DND-41 (cell line): ENCODE results near the gene ARRDC2.

Source experiments
- EZH2 ChIP-seq: IDR thresholded peaks from 3 replicates; pipeline ENCODE4 v1.6.1; 2012; ENCODE audit warnings: borderline replicate concordance, low read depth, mild to moderate bottlenecking, moderate library complexity, low read length, inconsistent platforms; ENCODE audit not compliant: severe bottlenecking
- TF ChIP-seq, protein P1 (sequence below): IDR thresholded peaks from 2 replicates; pipeline ENCODE4 v1.5.1; 2012; ENCODE audit warnings: borderline replicate concordance, low read length, moderate library complexity, mild to moderate bottlenecking; ENCODE audit not compliant: poor library complexity, severe bottlenecking; ENCODE audit errors: extremely low read depth

GRCh38 chr19:17988161-17988560, 19.8 kb upstream of the ARRDC2 start:
- TF ChIP-seq, protein P1, sequence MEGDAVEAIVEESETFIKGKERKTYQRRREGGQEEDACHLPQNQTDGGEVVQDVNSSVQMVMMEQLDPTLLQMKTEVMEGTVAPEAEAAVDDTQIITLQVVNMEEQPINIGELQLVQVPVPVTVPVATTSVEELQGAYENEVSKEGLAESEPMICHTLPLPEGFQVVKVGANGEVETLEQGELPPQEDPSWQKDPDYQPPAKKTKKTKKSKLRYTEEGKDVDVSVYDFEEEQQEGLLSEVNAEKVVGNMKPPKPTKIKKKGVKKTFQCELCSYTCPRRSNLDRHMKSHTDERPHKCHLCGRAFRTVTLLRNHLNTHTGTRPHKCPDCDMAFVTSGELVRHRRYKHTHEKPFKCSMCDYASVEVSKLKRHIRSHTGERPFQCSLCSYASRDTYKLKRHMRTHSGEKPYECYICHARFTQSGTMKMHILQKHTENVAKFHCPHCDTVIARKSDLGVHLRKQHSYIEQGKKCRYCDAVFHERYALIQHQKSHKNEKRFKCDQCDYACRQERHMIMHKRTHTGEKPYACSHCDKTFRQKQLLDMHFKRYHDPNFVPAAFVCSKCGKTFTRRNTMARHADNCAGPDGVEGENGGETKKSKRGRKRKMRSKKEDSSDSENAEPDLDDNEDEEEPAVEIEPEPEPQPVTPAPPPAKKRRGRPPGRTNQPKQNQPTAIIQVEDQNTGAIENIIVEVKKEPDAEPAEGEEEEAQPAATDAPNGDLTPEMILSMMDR: no peak
- no peak for TF ChIP-seq EZH2
